Loucy (cell line): Measurements from ENCODE around the gene UNK.

Experiments
- H2AFZ ChIP-seq: fragments of 200-600 bp; sonication (generic); 2 replicates; pipeline ENCODE4 v1.6.0; 2016; ENCODE audit warnings: antibody characterized with exemption, mild to moderate bottlenecking, low read length, moderate library complexity
- H3F3A ChIP-seq: fragments of 200-600 bp; 2 replicates; pipeline ENCODE4 v1.6.0; 2016; ENCODE audit warnings: antibody characterized with exemption, low read depth, mild to moderate bottlenecking
- H3K27me3 ChIP-seq: fragments of 200-600 bp; sonication (generic); 2 replicates; pipeline ENCODE4 v1.6.1; 2014; ENCODE audit warnings: low read length, mild to moderate bottlenecking; ENCODE audit not compliant: insufficient read depth, poor library complexity, severe bottlenecking
- H3K36me3 ChIP-seq: fragments of 200-600 bp; sonication (generic); 2 replicates; pipeline ENCODE4 v1.6.1; 2016; ENCODE audit warnings: low read length; ENCODE audit not compliant: insufficient read depth
- H3K4me1 ChIP-seq: fragments of 200-600 bp; sonication (generic); 2 replicates; pipeline ENCODE4 v1.5.1; 2014; ENCODE audit warnings: low read length, mild to moderate bottlenecking; ENCODE audit not compliant: insufficient read depth, poor library complexity, severe bottlenecking
- H3K4me2 ChIP-seq: fragments of 200-600 bp; sonication (generic); 2 replicates; pipeline ENCODE4 v1.6.0; 2014; ENCODE audit warnings: antibody characterized with exemption, low read length, low read depth, mild to moderate bottlenecking; ENCODE audit not compliant: poor library complexity, severe bottlenecking
- H3K4me3 ChIP-seq: fragments of 200-600 bp; sonication (generic); 2 replicates; pipeline ENCODE4 v1.5.1; 2014; ENCODE audit warnings: low read length, mild to moderate bottlenecking, mixed read lengths; ENCODE audit not compliant: poor library complexity, severe bottlenecking
- H3K79me2 ChIP-seq: fragments of 200-600 bp; sonication (generic); 2 replicates; pipeline ENCODE4 v1.6.1; 2014; ENCODE audit warnings: low read length; ENCODE audit not compliant: insufficient read depth
- H3K9ac ChIP-seq: fragments of 200-600 bp; sonication (generic); 2 replicates; pipeline ENCODE4 v1.6.0; 2014; ENCODE audit warnings: mild to moderate bottlenecking, low read depth, low read length, moderate library complexity; ENCODE audit not compliant: poor library complexity, severe bottlenecking
- H3K9me2 ChIP-seq: fragments of 200-600 bp; sonication (generic); replicated peaks from 2 replicates; pipeline ENCODE4 v1.6.1; 2016; ENCODE audit warnings: low read depth, low read length, mixed read lengths
- H3K9me3 ChIP-seq: fragments of 200-600 bp; sonication (generic); 2 replicates; pipeline ENCODE4 v1.6.1; 2014; ENCODE audit warnings: mild to moderate bottlenecking, antibody characterized with exemption, low read length, low read depth; ENCODE audit not compliant: insufficient read depth
- H4K20me1 ChIP-seq: fragments of 200-600 bp; sonication (generic); 2 replicates; pipeline ENCODE4 v1.6.0; 2014; ENCODE audit warnings: antibody characterized with exemption, low read length, mild to moderate bottlenecking; ENCODE audit not compliant: insufficient read depth, poor library complexity, severe bottlenecking
- CTCF ChIP-seq: fragments of 200-600 bp; sonication (generic); conservative IDR thresholded peaks from 2 replicates; pipeline ENCODE4 v1.5.1; 2014; ENCODE audit warnings: mild to moderate bottlenecking, antibody characterized with exemption, low read length
- EZH2phosphoT487 ChIP-seq: fragments of 200-600 bp; IDR thresholded peaks from 2 replicates; pipeline ENCODE4 v1.6.1; 2018; ENCODE audit warnings: antibody characterized with exemption, mild to moderate bottlenecking, moderate library complexity, borderline replicate concordance

UNK gene

GRCh38 chr17:75814900-75815373, 30.3 kb downstream of the UNK start:
- H3K9me3 ChIP-seq: no peaks in the 10 kb centered on the region
- no peaks in the 10 kb centered on the region for H3K79me2 ChIP-seq
- no peak overlapping the region for H3K9ac ChIP-seq
- H2AFZ ChIP-seq: no peak overlapping the region
- no peaks in the 10 kb centered on the region for H3K4me1 ChIP-seq
- peaks cover 3% of the 10 kb centered on the region for H4K20me1 ChIP-seq
- TF ChIP-seq EZH2phosphoT487 (no peak), CTCF (no peak)
- H3K4me3 ChIP-seq: no peak overlapping the region
- no peaks in the 10 kb centered on the region for H3K9me2 ChIP-seq
- H3K27me3 ChIP-seq: no peaks in the 10 kb centered on the region
- no peaks in the 10 kb centered on the region for H3F3A ChIP-seq
- peaks cover 93% of the 10 kb centered on the region; the same call in 1 of the 2 replicates for H3K36me3 ChIP-seq
- H3K4me2 ChIP-seq: no peak overlapping the region

GRCh38 chr17:75815399-75815798, 30.8 kb downstream of the UNK start:
- H3K27me3 ChIP-seq: no peaks in the 10 kb centered on the region
- no peak overlapping the region for H2AFZ ChIP-seq
- peaks cover 94% of the 10 kb centered on the region; the same call in 1 of the 2 replicates for H3K36me3 ChIP-seq
- no peaks in the 10 kb centered on the region for H3K79me2 ChIP-seq
- TF ChIP-seq CTCF (no peak), EZH2phosphoT487 (no peak)
- no peak overlapping the region for H3K4me2 ChIP-seq
- H3F3A ChIP-seq: no peaks in the 10 kb centered on the region
- H3K4me3 ChIP-seq: no peak overlapping the region
- H3K4me1 ChIP-seq: no peaks in the 10 kb centered on the region
- no peaks in the 10 kb centered on the region for H3K9me2 ChIP-seq
- H4K20me1 ChIP-seq: peaks cover 3% of the 10 kb centered on the region
- no peaks in the 10 kb centered on the region for H3K9me3 ChIP-seq
- H3K9ac ChIP-seq: no peak overlapping the region

GRCh38 chr17:75816693-75817092, 32.1 kb downstream of the UNK start:
- no peaks in the 10 kb centered on the region for H3K9me2 ChIP-seq
- peaks cover 3% of the 10 kb centered on the region for H4K20me1 ChIP-seq
- no peak overlapping the region for H3K9ac ChIP-seq
- peaks cover 96% of the 10 kb centered on the region; the same call in 1 of the 2 replicates for H3K36me3 ChIP-seq
- H3K79me2 ChIP-seq: no peaks in the 10 kb centered on the region
- no peaks in the 10 kb centered on the region for H3K27me3 ChIP-seq
- no peaks in the 10 kb centered on the region for H3F3A ChIP-seq
- TF ChIP-seq CTCF (no peak), EZH2phosphoT487 (no peak)
- H3K4me1 ChIP-seq: no peaks in the 10 kb centered on the region
- H3K4me3 ChIP-seq: no peak overlapping the region
- no peaks in the 10 kb centered on the region for H3K9me3 ChIP-seq
- H2AFZ ChIP-seq: no peak overlapping the region
- H3K4me2 ChIP-seq: no peak overlapping the region
